ENCODE data around the gene ICAM1.

Gene ICAM1

GRCh38 chr19:10243606-10244005 lies 27.3 kb upstream of the ICAM1 start:
- no peak for DNase-seq

DNA sequence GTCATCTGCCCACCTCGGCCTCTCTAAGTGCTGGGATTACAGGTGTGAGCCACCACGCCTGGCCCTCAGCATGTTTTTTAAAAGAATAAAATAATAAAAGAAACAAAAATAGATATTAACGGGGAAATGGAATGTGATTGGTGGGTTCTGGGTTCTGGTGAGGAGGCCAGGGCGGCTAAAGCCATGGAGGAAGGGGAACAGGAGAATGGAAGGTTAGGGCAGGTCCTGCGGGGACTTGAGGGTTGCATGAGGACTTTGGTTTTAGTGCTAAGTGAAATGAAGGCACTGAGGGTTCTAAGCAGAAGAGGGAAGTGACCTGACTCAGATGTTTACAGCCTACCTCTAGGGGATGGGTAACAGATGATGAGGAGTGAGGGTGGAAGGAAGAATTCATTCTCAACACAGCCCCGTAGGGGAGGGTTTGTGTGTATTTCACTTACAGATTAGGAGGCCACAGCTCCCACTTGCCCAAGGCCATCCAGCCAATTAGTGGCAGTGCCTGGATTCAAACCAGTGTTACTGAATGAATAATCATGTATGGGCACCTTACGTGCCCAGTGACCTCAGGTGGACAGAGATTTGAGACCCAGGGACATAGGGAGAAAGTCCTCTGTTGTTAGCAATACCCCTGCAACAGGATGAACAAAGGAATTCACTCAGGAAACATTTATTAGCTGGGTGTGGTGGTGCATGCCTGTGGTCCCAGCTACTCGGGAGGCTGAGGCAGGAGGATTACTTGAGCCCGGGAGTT lies 25.6 kb upstream of the ICAM1 start:
- no peak for DNase-seq

- no peak for DNase-seq
These were observed 24.4 kb upstream of the ICAM1 start for GRCh38 chr19:10246511-10246910.

- peak; percentile 97 for DNase-seq
These were observed 18.9 kb upstream of the ICAM1 start, which contains the start of gene MRPL4 for GRCh38 chr19:10251792-10252694. Gene MRPL4 (plus strand): TSS chr19:10252214. CDS start chr19:10252254, 40 bp downstream.

GRCh38 chr19:10252707-10253106 lies 18.2 kb upstream of the ICAM1 start:
- no peak for DNase-seq

GRCh38 chr19:10254244-10254643 lies 16.7 kb upstream of the ICAM1 start:
- no peak for DNase-seq

DNA sequence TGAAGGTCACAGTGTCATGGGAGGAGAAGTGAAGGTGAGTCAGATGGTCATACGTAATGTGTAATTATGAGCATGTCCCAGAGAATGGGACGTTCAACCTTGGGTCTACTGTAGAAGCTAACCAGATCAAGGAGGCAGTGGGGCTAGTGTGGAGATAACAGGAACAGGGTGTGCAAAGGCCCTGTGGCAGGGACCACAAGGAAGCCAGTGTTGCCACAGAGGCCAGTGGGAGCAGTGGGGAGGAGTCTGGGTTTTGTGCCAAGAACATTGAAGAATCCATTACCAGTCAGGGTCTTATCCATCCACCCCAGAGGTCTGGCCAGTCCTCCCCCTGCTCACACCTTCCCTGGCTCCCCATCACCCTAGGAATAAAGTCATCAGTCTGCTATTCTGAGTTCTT lies 15.6 kb upstream of the ICAM1 start:
- DNase-seq, result no peak

- DNase-seq, result no peak
These were observed 14.4 kb upstream of the ICAM1 start for GRCh38 chr19:10256551-10256950.

- no peak for DNase-seq
These were observed 13.8 kb upstream of the ICAM1 start for GRCh38 chr19:10256970-10257615.

- no peak for DNase-seq
These were observed 12.7 kb upstream of the ICAM1 start for GRCh38 chr19:10258080-10258710.

GRCh38 chr19:10259162-10259905 lies 11.6 kb upstream of the ICAM1 start:
- DNase-seq, result peak; percentile 39

DNA sequence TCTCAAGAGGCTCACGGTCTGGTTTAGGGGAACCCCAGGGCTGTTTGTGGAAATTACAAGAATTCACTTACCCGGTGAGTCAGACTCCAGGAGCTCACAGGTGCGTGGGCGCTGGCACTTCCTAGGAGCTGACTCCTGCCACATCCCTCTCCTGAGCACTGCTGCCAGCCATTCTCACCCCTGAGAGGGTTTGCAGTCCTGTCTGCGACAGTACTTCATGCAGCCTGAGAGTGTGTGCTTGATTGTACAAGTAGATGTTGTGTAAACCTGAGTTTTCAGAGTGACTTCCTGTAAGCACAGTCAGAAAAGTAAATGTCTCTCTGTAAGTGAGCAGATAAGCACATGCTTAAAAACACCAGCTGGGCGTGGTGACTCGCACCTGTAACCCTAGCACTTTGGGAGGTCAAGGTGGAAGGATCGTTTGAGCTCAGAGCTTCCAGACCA lies 10.8 kb upstream of the ICAM1 start:
- DNase-seq, result no peak

DNA sequence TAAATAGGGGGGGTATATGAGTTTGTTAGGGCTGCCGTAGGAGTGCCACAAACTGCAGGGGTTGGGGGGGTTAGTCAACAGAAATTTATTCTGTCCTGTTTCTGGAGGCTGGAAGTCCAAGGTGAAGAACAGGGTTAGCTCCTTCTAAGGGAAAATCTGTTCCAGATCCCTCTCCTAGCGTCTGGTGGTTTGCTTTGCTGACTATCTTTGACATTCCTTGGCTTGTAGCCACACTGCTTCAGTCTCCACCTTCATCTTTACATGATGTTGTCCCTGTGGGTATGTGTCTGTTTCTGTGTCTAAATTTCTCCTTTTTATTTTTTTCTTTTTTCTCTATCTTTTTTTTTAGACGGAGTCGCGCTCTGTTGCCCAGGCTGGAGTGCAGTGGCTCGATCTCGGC lies 8.1 kb upstream of the ICAM1 start:
- no peak for DNase-seq

- no peak for DNase-seq
These were observed 4.2 kb upstream of the ICAM1 start for GRCh38 chr19:10266706-10267105.

DNA sequence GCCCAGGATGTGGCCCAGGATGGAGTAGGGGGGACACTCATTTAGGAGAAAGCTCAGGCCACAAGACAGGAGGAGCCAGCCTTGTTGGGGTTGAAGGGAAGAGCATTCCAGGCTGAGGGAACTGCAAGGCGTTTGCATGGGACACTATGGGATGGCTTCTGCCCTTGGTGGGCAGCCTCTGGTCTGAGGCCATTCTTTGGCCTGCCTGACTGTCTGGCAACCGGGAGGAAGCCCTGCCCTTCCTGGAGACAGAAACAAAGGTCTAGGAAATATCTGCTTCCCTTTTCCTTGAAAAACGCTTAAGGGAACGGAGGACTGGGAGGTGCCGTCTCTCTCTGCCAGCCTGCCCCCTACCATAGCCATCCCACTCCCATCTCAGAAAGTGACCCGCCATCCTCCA lies 2.8 kb upstream of the ICAM1 start:
- no peak for DNase-seq

GRCh38 chr19:10269333-10270179 lies 1.4 kb upstream of the ICAM1 start:
- peak; percentile 65 for DNase-seq

DNA sequence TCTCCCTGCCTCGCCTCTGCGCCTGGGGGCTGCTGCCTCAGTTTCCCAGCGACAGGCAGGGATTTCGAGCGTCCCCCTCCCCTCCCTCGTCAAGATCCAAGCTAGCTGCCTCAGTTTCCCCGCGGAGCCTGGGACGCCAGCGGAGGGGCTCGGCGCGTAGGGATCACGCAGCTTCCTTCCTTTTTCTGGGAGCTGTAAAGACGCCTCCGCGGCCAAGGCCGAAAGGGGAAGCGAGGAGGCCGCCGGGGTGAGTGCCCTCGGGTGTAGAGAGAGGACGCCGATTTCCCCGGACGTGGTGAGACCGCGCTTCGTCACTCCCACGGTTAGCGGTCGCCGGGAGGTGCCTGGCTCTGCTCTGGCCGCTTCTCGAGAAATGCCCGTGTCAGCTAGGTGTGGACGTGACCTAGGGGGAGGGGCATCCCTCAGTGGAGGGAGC lies 722 bp upstream of the ICAM1 start:
- peak; percentile 93 for DNase-seq

GRCh38 chr19:10271543-10272086 lies 695 bp downstream of the ICAM1 start:
- no peak for DNase-seq

GRCh38 chr19:10274589-10274988 lies 3.7 kb downstream of the ICAM1 start:
- no peak for DNase-seq

GRCh38 chr19:10277795-10278589 lies 7.1 kb downstream of the ICAM1 start:
- no peak for DNase-seq
